ENCODE measurements around the gene ITGB3.

The ITGB3 gene

DNA sequence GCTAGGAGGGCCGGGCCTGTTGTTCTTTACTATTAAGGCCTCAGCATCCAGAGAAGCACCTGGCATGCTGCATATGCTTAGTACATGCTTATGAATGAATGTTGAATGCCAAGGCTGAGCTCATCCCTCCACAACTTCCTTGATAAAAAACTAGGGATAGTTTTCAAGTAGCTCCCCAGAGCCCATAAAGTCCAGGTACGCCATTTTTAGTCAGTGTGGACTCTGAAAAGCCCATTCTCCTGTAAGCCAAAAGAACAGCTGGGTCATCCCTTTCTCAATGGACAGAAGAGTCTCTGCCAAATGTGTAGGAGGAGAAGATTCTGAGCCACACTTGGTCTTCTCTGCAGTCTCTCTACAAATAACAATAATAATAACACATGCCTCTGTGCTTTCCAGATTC, 8.9 kb upstream of the ITGB3 start:
- DNase-seq (ENCODE audit: low read depth) = no peak
- H3K4me3 ChIP-seq (ENCODE audit: low read depth, low read length) = no peak overlapping the region
- TF ChIP-seq, protein P1, sequence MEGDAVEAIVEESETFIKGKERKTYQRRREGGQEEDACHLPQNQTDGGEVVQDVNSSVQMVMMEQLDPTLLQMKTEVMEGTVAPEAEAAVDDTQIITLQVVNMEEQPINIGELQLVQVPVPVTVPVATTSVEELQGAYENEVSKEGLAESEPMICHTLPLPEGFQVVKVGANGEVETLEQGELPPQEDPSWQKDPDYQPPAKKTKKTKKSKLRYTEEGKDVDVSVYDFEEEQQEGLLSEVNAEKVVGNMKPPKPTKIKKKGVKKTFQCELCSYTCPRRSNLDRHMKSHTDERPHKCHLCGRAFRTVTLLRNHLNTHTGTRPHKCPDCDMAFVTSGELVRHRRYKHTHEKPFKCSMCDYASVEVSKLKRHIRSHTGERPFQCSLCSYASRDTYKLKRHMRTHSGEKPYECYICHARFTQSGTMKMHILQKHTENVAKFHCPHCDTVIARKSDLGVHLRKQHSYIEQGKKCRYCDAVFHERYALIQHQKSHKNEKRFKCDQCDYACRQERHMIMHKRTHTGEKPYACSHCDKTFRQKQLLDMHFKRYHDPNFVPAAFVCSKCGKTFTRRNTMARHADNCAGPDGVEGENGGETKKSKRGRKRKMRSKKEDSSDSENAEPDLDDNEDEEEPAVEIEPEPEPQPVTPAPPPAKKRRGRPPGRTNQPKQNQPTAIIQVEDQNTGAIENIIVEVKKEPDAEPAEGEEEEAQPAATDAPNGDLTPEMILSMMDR (IDR thresholded peaks at IDR 0.05; ENCODE audit: control insufficient read depth, extremely low read depth, insufficient read depth) = no peak

DNA sequence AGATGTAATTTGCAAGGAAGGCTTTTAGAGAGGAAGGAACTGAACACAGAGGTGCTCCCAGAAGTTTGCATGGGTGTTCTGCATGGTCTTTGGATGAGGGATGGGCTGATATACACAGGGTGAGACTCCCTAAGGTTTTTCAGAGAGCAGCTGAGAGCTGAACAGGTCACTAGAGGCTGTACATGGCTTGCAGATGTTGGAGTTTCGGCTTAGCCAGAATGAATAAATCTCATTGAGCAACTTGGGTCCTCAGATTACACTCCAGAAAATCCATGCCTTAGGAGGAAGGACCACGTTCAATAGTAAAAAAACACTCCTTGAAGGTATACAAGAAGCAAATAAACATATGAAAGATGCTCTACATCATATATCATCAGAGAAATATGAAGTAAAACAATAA, 7.5 kb upstream of the ITGB3 start:
- no peak overlapping the region for H3K4me3 ChIP-seq (ENCODE audit: low read depth, low read length)
- DNase-seq (ENCODE audit: low read depth) = no peak
- TF ChIP-seq, protein P1 (IDR thresholded peaks at IDR 0.05; ENCODE audit: control insufficient read depth, extremely low read depth, insufficient read depth) = no peak

DNA sequence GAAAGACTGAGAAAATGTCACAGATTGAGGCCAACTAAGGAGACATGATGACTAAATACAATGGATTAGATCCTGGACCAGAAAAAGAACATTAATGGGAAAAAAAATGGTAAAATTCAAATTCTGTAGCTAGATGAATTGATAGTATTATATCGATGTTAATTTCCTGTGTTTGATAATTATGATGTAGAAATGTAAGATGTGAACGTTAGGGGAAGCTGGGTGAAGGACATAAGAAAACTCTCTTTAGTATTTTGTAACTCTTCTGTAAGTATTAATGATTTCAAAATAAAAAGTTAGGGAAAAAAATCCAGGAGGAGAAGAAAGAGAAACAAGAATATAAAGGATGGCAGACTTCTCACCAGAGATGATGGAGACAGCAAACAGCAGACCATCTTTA, 2.8 kb upstream of the ITGB3 start:
- no peak for DNase-seq (ENCODE audit: low read depth)
- TF ChIP-seq, protein P1 (IDR thresholded peaks at IDR 0.05; ENCODE audit: control insufficient read depth, extremely low read depth, insufficient read depth) = no peak
- no peak overlapping the region for H3K4me3 ChIP-seq (ENCODE audit: low read depth, low read length)

DNA sequence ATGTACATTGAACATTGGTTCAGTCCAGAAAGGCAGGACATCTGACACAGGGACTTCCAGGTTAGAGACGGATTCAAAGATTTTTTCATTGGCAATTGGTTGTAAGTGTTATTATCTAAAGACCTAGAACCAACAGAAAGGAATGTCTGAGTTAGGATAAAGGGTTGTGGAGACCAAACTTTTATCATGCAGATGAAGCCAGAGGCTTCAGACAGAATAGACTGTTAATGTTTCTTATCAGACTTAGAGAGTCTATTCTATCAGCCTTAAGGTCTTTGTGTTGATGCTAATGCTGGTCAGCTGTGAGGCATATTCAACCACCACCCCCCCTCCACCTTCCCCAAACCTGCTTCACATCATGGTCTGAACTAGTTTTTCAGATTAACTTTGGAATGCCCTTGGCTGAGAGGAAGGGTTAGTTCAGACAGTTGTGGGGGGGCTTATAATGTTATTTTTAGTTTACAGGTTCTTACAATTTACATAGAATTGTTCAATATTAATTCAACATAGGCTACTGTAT, 2.1 kb upstream of the ITGB3 start:
- H3K4me3 ChIP-seq (ENCODE audit: low read depth, low read length) = no peak overlapping the region
- TF ChIP-seq, protein P1 (IDR thresholded peaks at IDR 0.05; ENCODE audit: control insufficient read depth, extremely low read depth, insufficient read depth) = no peak
- DNase-seq (ENCODE audit: low read depth) = no peak

DNA sequence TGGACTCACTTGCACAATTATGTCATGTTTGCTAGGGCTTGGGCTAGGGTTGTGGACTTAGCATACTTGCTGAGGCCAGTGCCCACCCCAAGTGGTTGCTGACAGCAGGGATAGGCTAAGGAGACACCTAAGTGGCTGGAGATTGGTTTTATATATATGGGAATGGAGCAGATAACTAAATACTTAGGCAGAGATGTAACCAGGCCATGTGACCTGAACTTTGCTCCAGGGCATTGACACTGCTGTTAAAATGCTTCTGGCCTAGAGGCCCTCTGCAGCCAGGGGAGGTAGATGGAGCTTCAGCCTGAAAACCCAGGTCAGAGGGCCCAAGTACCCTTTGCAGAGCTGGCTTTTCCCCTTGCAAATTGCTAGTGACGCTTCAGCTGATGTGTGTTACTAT, 1.4 kb upstream of the ITGB3 start:
- H3K4me3 ChIP-seq (ENCODE audit: low read depth, low read length) = no peak overlapping the region
- TF ChIP-seq, protein P1 (IDR thresholded peaks at IDR 0.05; ENCODE audit: control insufficient read depth, extremely low read depth, insufficient read depth) = no peak
- no peak for DNase-seq (ENCODE audit: low read depth)

DNA sequence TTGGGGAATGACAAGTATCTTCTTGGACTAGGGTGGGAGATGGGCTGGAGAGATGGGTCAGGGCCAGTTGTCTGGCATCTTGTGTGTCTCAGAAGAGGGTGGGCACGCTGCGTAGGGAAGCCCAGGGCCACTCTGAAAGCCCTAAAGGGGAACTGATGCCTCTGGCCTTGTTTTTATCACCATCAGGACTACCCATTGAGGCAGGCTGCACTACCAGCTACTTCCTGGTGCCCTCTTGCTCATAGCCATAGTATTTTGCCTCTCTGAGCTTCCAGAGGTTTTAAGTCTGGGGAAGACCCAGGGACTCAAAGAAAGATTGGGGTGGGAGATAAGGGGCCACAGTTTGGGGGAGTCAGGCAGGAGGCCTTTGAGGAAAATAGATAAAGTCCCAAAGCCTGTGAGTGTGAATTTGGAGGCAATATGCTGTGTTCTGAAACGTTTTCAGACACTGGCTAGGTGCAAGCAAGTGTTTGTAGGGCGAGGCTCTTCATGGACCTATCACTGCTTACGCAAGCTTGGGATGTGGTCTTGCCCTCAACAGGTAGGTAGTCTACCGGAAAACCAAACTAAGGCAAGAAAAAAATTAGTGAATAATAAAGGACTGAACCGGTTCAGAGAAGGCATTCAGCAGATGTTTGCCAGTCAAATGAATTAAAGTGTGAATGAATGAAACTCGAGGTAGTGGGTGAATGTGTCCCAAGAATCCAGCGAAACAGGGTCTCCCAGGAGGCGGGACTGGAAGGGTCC, 688 bp upstream of the ITGB3 start:
- H3K4me3 ChIP-seq (ENCODE audit: low read depth, low read length) = no peak overlapping the region
- TF ChIP-seq, protein P1 (IDR thresholded peaks at IDR 0.05; ENCODE audit: control insufficient read depth, extremely low read depth, insufficient read depth) = no peak
- no peak for DNase-seq (ENCODE audit: low read depth)
